A549 (cell line): Measurements from ENCODE around the gene MXI1. TPM values are rescaled to one million over a fixed set of nuclear protein-coding genes. Genes with fewer than 3 reads are reported as not detected.

Experiments
- ATAC-seq, 2 experiments: fragments of 200-7000 bp in 1 of 2; fragments of >200 bp in 1 of 2; cut with Nextera tagmentation in 1 of 2; cut with Tn5 transposase in 1 of 2; 3 replicates each; pipeline versions ENCODE4 v1.8.0 to v1.9.1; 2018 to 2020; ENCODE audit warnings: mild to moderate bottlenecking in 1 of 2, moderate library complexity in 1 of 2
- CTCF ChIA-PET: fragments of 300-600 bp; sonication (Branson Sonifier 250); formaldehyde crosslinking; extraction: SDS; loops from one replicate; lab custom pipeline; 2021; ENCODE audit warnings: antibody characterized with exemption, inconsistent platforms; lab: Yijun Ruan, JAX
- POLR2A ChIA-PET: fragments of 350-600 bp; formaldehyde crosslinking; extraction: SDS; loops from one replicate; lab custom pipeline; 2021; ENCODE audit warnings: antibody characterized with exemption, inconsistent platforms; lab: Yijun Ruan, JAX
- DNase-seq, 2 experiments: peaks; one replicate each; pipeline versions ENCODE4 v3.0.0 to v3.0.0-alpha.2; 2011 to 2016; ENCODE audit warnings: low read depth in 1 of 2, low spot score in 1 of 2
- FAIRE-seq: peaks from 2 replicates; lab custom pipeline; 2011; peaks lifted over from hg19 to GRCh38; lab: Jason Lieb, UNC
- H3K27ac ChIP-seq, 2 experiments: fragments of >200 bp; sonication (Bioruptor Twin); formaldehyde crosslinking; 3 replicates each; pipeline ENCODE4 v1.5.1; 2016 to 2017
- H3K4me1 ChIP-seq: fragments of >200 bp; sonication (Bioruptor Twin); formaldehyde crosslinking; 3 replicates; pipeline ENCODE4 v1.6.1; 2016
- H3K4me2 ChIP-seq: fragments of >200 bp; sonication (Bioruptor Twin); formaldehyde crosslinking; 3 replicates; pipeline ENCODE4 v1.6.1; 2016
- H3K4me3 ChIP-seq: fragments of >200 bp; sonication (Bioruptor Twin); formaldehyde crosslinking; 3 replicates; pipeline ENCODE4 v1.5.1; 2016
- H3K9me3 ChIP-seq: fragments of >200 bp; sonication (Bioruptor Twin); formaldehyde crosslinking; 3 replicates; pipeline ENCODE4 v1.6.1; 2016
- CEBPB ChIP-seq, 2 experiments: fragments of >200 bp in 1 of 2; sonication (Bioruptor Twin) in 1 of 2; formaldehyde crosslinking in 1 of 2; IDR thresholded peaks; 2 replicates each; pipeline ENCODE4 v1.6.1; 2012 to 2016
- CHD4 ChIP-seq: fragments of 200-600 bp; sonication (generic); IDR thresholded peaks from 2 replicates; pipeline ENCODE4 v1.6.1; 2016; ENCODE audit warnings: antibody characterized with exemption, mild to moderate bottlenecking, borderline replicate concordance
- HOXB5 ChIP-seq: fragments of 250-450 bp; sonication (Bioruptor Pico); IDR thresholded peaks from 2 replicates; pipeline ENCODE4 v1.5.0; 2020; ENCODE audit warnings: mild to moderate bottlenecking, moderate library complexity
- MAZ ChIP-seq: fragments of 150-350 bp; IDR thresholded peaks from 2 replicates; pipeline ENCODE4 v1.6.1; 2014; ENCODE audit warnings: antibody characterized with exemption, low read depth, low read length, borderline replicate concordance
- MYC ChIP-seq: IDR thresholded peaks from 2 replicates; pipeline ENCODE4 v1.6.1; 2012; ENCODE audit warnings: mild to moderate bottlenecking, inconsistent platforms, low read length, improper control_type of control experiment, borderline replicate concordance
- NPAS2 ChIP-seq: fragments of 250-450 bp; sonication (Bioruptor Pico); IDR thresholded peaks from 2 replicates; pipeline ENCODE4 v1.8.0; 2022; ENCODE audit warnings: mild to moderate bottlenecking, moderate library complexity, borderline replicate concordance
- NR3C1 ChIP-seq: fragments of >200 bp; sonication (Bioruptor Twin); formaldehyde crosslinking; IDR thresholded peaks from 3 replicates; pipeline ENCODE4 v1.6.1; 2017
- PHF8 ChIP-seq: fragments of 200-600 bp; sonication (generic); IDR thresholded peaks from 2 replicates; pipeline ENCODE4 v1.6.1; 2016; ENCODE audit warnings: low read depth, mild to moderate bottlenecking, antibody characterized with exemption, moderate library complexity, borderline replicate concordance
- POLR2AphosphoS2 ChIP-seq: conservative IDR thresholded peaks from 2 replicates; pipeline ENCODE4 v1.6.1; 2012; ENCODE audit warnings: low read length, improper control_type of control experiment, inconsistent platforms
- RAD21 ChIP-seq, 2 experiments: fragments of >200 bp in 1 of 2; sonication (Bioruptor Twin) in 1 of 2; formaldehyde crosslinking in 1 of 2; IDR thresholded peaks in 1 of 2; conservative IDR thresholded peaks in 1 of 2; 2 replicates in 1 of 2; 3 replicates in 1 of 2; pipeline ENCODE4 v1.6.1; 2012 to 2018; ENCODE audit warnings: inconsistent platforms in 1 of 2
- RCOR1 ChIP-seq: fragments of 150-350 bp; IDR thresholded peaks from 2 replicates; pipeline ENCODE4 v1.6.1; 2014; ENCODE audit warnings: antibody characterized with exemption, low read length, low read depth
- RFX5 ChIP-seq: fragments of 450-650 bp; IDR thresholded peaks from 2 replicates; pipeline ENCODE4 v1.7.1; 2014; ENCODE audit warnings: antibody characterized with exemption, mild to moderate bottlenecking, moderate library complexity
- ZFP36 ChIP-seq: fragments of 450-650 bp; IDR thresholded peaks from 2 replicates; pipeline ENCODE4 v1.6.1; 2014; ENCODE audit warnings: borderline replicate concordance; ENCODE audit not compliant: partially characterized antibody
- ZNF302 ChIP-seq: fragments of 250-450 bp; sonication (Bioruptor Pico); IDR thresholded peaks from 2 replicates; pipeline ENCODE4 v1.9.0; 2021; ENCODE audit warnings: inconsistent platforms, mild to moderate bottlenecking, moderate library complexity
- ZSCAN20 ChIP-seq: fragments of 250-450 bp; sonication (Bioruptor Pico); IDR thresholded peaks from 2 replicates; pipeline ENCODE4 v1.8.0; 2022; ENCODE audit warnings: mild to moderate bottlenecking, moderate library complexity
- WGBS: methylation state at CpG from one replicate; pipeline ENCODE4 v1.1.6; 2017; ENCODE audit errors: missing lambda C conversion rate; 5-methylcytosine and 5-hydroxymethylcytosine counted together
- polyA plus RNA-seq, 4 experiments: library from polyadenylated mRNA; depleted of rRNA in 3 of 4; stranded (reverse); fragments of >200 nt; fragmentation: RNase III in 1 of 4; extraction: RNeasy Plus Mini Kit Qiagen cat#74134 plus additional on column Dnase treatment in 1 of 4; gene quantifications; 2 replicates in 3 of 4; 3 replicates in 1 of 4; pipeline ENCODE4 v1.2.3, GENCODE V29; 2011 to 2017
- TF ChIP-seq, protein P1 (sequence below): fragments of 250-450 bp; sonication (Bioruptor Pico); IDR thresholded peaks from 2 replicates; pipeline ENCODE4 v1.5.0; 2021; ENCODE audit warnings: mild to moderate bottlenecking, moderate library complexity, borderline replicate concordance

Gene MXI1
- polyA plus RNA-seq, 2 of the 4 experiments (the other 2 are of a cell fraction): 7.1 to 15.7 TPM

- Histone ChIP-seq H3K4me3 (no peak overlapping the region), H3K27ac (no peak overlapping the region), H3K9me3 (peaks cover 2% of the 10 kb centered on the region; the same call in 1 of the 3 replicates), H3K4me1 (no peaks in the 10 kb centered on the region), H3K4me2 (no peak overlapping the region)
- CTCF ChIA-PET: interaction anchor here (1.0 to 1.4 kb wide), 3 partner anchors 11 to 46 kb away, joined by 3 to 6 read pairs (median 4); no protein-coding TSS in a partner anchor
- FAIRE-seq (no peak), ATAC-seq (no peak), DNase-seq (no peak)
- POLR2A ChIA-PET: no interaction called here
- TF ChIP-seq MYC (no peak), RAD21 (conservative IDR thresholded peaks at IDR 0.05 in 1 of 2, IDR thresholded peaks at IDR 0.05 in 1 of 2) (no peak), PHF8 (no peak), RCOR1 (no peak), CEBPB (IDR thresholded peaks at IDR 0.05) (no peak), ZNF302 (CRISPR knock-in tag) (no peak), RFX5 (no peak), HOXB5 (CRISPR knock-in tag) (no peak), NPAS2 (CRISPR knock-in tag) (no peak)
- TF ChIP-seq, protein P1, sequence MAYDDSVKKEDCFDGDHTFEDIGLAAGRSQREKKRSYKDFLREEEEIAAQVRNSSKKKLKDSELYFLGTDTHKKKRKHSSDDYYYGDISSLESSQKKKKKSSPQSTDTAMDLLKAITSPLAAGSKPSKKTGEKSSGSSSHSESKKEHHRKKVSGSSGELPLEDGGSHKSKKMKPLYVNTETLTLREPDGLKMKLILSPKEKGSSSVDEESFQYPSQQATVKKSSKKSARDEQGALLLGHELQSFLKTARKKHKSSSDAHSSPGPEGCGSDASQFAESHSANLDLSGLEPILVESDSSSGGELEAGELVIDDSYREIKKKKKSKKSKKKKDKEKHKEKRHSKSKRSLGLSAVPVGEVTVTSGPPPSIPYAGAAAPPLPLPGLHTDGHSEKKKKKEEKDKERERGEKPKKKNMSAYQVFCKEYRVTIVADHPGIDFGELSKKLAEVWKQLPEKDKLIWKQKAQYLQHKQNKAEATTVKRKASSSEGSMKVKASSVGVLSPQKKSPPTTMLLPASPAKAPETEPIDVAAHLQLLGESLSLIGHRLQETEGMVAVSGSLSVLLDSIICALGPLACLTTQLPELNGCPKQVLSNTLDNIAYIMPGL (CRISPR knock-in tag): no peak
These were observed 46.9 kb upstream of the MXI1 start for GRCh38 chr10:110160522-110160921.

DNA sequence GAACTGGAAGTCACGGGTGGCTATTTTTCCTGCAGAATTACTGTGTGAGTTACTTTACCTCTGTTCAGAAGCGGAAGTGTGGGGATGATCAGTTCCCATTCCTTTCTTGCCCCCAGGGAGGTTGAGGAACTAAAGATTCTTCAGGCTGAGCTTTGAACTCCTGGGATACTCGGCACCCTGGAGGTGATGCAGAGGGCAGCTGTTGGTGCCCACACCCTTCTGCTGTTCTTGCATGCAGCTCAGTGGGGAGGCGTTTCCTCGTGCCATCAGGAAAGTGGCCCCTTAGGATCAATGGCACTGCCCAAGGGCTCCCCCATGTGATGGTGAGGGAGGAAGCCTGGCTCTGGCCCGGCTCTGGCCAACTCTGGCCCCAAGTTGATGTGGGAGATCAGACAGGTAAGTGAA, 44.7 kb upstream of the MXI1 start:
- no peak overlapping the region for H3K4me3 ChIP-seq
- WGBS: 40% methylated on average over 6 of the region's 6 CpGs
- ChIA-PET POLR2A (no interaction called here), CTCF (interaction anchor here (1.1 kb wide), 2 partner anchors 46 to 117 kb away, joined by 3 to 4 read pairs; no protein-coding TSS in a partner anchor)
- TF ChIP-seq RAD21 (conservative IDR thresholded peaks at IDR 0.05 in 1 of 2, IDR thresholded peaks at IDR 0.05 in 1 of 2) (peak in 1 of 2 experiments; percentile 21; a peak in 1 of 5 replicates), ZSCAN20 (CRISPR knock-in tag) (no peak)
- ATAC-seq (peak in 1 of 2 experiments; percentile 77; a peak in 3 of 6 replicates), FAIRE-seq (no peak), DNase-seq (peak in 1 of 2 experiments; percentile 17)
- no peaks in the 10 kb centered on the region for H3K4me1 ChIP-seq
- H3K9me3 ChIP-seq: peaks cover 2% of the 10 kb centered on the region; the same call in 1 of the 3 replicates
- no peak overlapping the region for H3K4me2 ChIP-seq
- H3K27ac ChIP-seq: no peak overlapping the region

- 60% methylated on average over 5 of the region's 5 CpGs for WGBS
- Histone ChIP-seq H3K9me3 (peaks cover 2% of the 10 kb centered on the region; the same call in 1 of the 3 replicates), H3K4me2 (no peak overlapping the region), H3K27ac (no peak overlapping the region), H3K4me1 (no peaks in the 10 kb centered on the region), H3K4me3 (no peak overlapping the region)
- ChIA-PET CTCF (interaction anchor here (1.1 to 3.2 kb wide), 4 partner anchors 25 to 116 kb away, joined by 3 to 14 read pairs (median 7); no protein-coding TSS in a partner anchor), POLR2A (no interaction called here)
- TF ChIP-seq ZNF302 (CRISPR knock-in tag) (no peak), MAZ (no peak), POLR2AphosphoS2 (no peak), NR3C1 (no peak), ZFP36 (no peak), HOXB5 (CRISPR knock-in tag) (no peak), CHD4 (no peak)
- TF ChIP-seq, protein P1 (CRISPR knock-in tag): no peak
- ATAC-seq: peak in 1 of 2 experiments; percentile 25; a peak in 2 of 6 replicates
- no peak for FAIRE-seq
- DNase-seq: no peak
These were observed 44.1 kb upstream of the MXI1 start for GRCh38 chr10:110163192-110163773.
